Osteoblast (primary cell): ENCODE results near the gene FGD6. TPM values are rescaled to one million over a fixed set of nuclear protein-coding genes. Genes with fewer than 3 reads are reported as not detected.

Experiments used
- DNase-seq: peaks from one replicate; pipeline ENCODE4 v3.0.0; 2011; ENCODE audit warnings: low spot score, mixed read lengths; ENCODE audit not compliant: insufficient read length; ENCODE audit errors: missing footprints
- H2AFZ ChIP-seq: 2 replicates; pipeline ENCODE4 v1.6.0; 2011; ENCODE audit warnings: mild to moderate bottlenecking, low read length
- H3K27ac ChIP-seq: 2 replicates; pipeline ENCODE4 v1.5.1; 2011; ENCODE audit warnings: mild to moderate bottlenecking, low read depth, low read length, moderate library complexity
- H3K27me3 ChIP-seq: 2 replicates; pipeline ENCODE4 v1.6.0; 2012; ENCODE audit warnings: mild to moderate bottlenecking, control low read depth, inconsistent platforms, low read length, moderate library complexity; ENCODE audit not compliant: insufficient read depth
- H3K36me3 ChIP-seq: 2 replicates; pipeline ENCODE4 v1.5.1; 2011; ENCODE audit warnings: mild to moderate bottlenecking, low read length, control low read depth, moderate library complexity; ENCODE audit not compliant: insufficient read depth
- H3K4me1 ChIP-seq: 2 replicates; pipeline ENCODE4 v1.5.1; 2011; ENCODE audit warnings: mild to moderate bottlenecking, low read length, control low read depth, moderate library complexity; ENCODE audit not compliant: insufficient read depth
- H3K4me2 ChIP-seq: 2 replicates; pipeline ENCODE4 v1.6.0; 2011; ENCODE audit warnings: mild to moderate bottlenecking, low read length; ENCODE audit not compliant: insufficient read depth
- H3K4me3 ChIP-seq: fragments of 200-600 bp; sonication (generic); 3 replicates; pipeline ENCODE4 v1.5.1; 2012; ENCODE audit warnings: mild to moderate bottlenecking, low read length, inconsistent platforms; ENCODE audit not compliant: insufficient read depth
- H3K79me2 ChIP-seq: 2 replicates; pipeline ENCODE4 v1.6.0; 2012; ENCODE audit warnings: mild to moderate bottlenecking, low read length, control low read depth, inconsistent platforms; ENCODE audit not compliant: insufficient read depth
- H3K9me3 ChIP-seq: 2 replicates; pipeline ENCODE4 v1.5.1; 2011; ENCODE audit warnings: low read depth, low read length, control low read depth
- H4K20me1 ChIP-seq: 2 replicates; pipeline ENCODE4 v1.6.0; 2012; ENCODE audit warnings: mild to moderate bottlenecking, low read length, control low read depth; ENCODE audit not compliant: insufficient read depth
- CTCF ChIP-seq: IDR thresholded peaks from 2 replicates; pipeline ENCODE4 v1.5.1; 2011; ENCODE audit warnings: mild to moderate bottlenecking, low read depth, low read length, moderate library complexity; ENCODE audit errors: extremely low read depth
- total RNA-seq: library from RNA; depleted of rRNA; stranded (reverse); fragments of >200 nt; gene quantifications from 2 replicates; pipeline ENCODE4 v1.2.3, GENCODE V29; 2012

Gene FGD6
- total RNA-seq, 1 donor, result 11.9 TPM

GRCh38 chr12:95195122-95195521 lies 22.1 kb downstream of the FGD6 start:
- H3K27me3 ChIP-seq, result no peaks in the 10 kb centered on the region
- H3K27ac ChIP-seq, result no peak overlapping the region
- H3K9me3 ChIP-seq, result no peaks in the 10 kb centered on the region
- H3K36me3 ChIP-seq, result no peaks in the 10 kb centered on the region
- DNase-seq, result no peak
- no peaks in the 10 kb centered on the region for H4K20me1 ChIP-seq
- no peak overlapping the region for H2AFZ ChIP-seq
- H3K4me2 ChIP-seq, result no peak overlapping the region
- H3K4me3 ChIP-seq, result no peak overlapping the region
- H3K79me2 ChIP-seq, result peaks cover 29% of the 10 kb centered on the region
- H3K4me1 ChIP-seq, result no peaks in the 10 kb centered on the region
- no peak for TF ChIP-seq CTCF

GRCh38 chr12:95193139-95193538 lies 24.1 kb downstream of the FGD6 start:
- H4K20me1 ChIP-seq, result no peaks in the 10 kb centered on the region
- no peak overlapping the region for H3K4me3 ChIP-seq
- DNase-seq, result no peak
- H2AFZ ChIP-seq, result no peak overlapping the region
- no peaks in the 10 kb centered on the region for H3K36me3 ChIP-seq
- no peak overlapping the region for H3K27ac ChIP-seq
- H3K4me1 ChIP-seq, result no peaks in the 10 kb centered on the region
- H3K4me2 ChIP-seq, result no peak overlapping the region
- TF ChIP-seq CTCF, result no peak
- H3K9me3 ChIP-seq, result no peaks in the 10 kb centered on the region
- H3K79me2 ChIP-seq, result peaks cover 14% of the 10 kb centered on the region
- no peaks in the 10 kb centered on the region for H3K27me3 ChIP-seq

GRCh38 chr12:95192271-95192670 lies 25.0 kb downstream of the FGD6 start:
- Histone ChIP-seq H3K4me1 (no peaks in the 10 kb centered on the region), H3K4me2 (no peak overlapping the region), H2AFZ (no peak overlapping the region), H3K79me2 (peaks cover 10% of the 10 kb centered on the region), H4K20me1 (no peaks in the 10 kb centered on the region), H3K27me3 (no peaks in the 10 kb centered on the region), H3K27ac (no peak overlapping the region), H3K9me3 (no peaks in the 10 kb centered on the region), H3K36me3 (no peaks in the 10 kb centered on the region), H3K4me3 (no peak overlapping the region)
- TF ChIP-seq CTCF, result no peak
- no peak for DNase-seq

- no peaks in the 10 kb centered on the region for H3K4me1 ChIP-seq
- H3K9me3 ChIP-seq, result no peaks in the 10 kb centered on the region
- no peaks in the 10 kb centered on the region for H3K36me3 ChIP-seq
- peaks cover 7% of the 10 kb centered on the region for H3K79me2 ChIP-seq
- no peaks in the 10 kb centered on the region for H3K27me3 ChIP-seq
- no peak for TF ChIP-seq CTCF
- no peak overlapping the region for H3K4me2 ChIP-seq
- no peak for DNase-seq
- no peak overlapping the region for H3K27ac ChIP-seq
- H4K20me1 ChIP-seq, result no peaks in the 10 kb centered on the region
- no peak overlapping the region for H2AFZ ChIP-seq
- H3K4me3 ChIP-seq, result no peak overlapping the region
Measured at GRCh38 chr12:95191060-95191696, 26.1 kb downstream of the FGD6 start.
